Measurements from ENCODE around the gene ATP2A3. TPM values are rescaled to one million over a fixed set of nuclear protein-coding genes. Genes with fewer than 3 reads are reported as not detected.

The ATP2A3 gene
- total RNA-seq, 1 experiment from 2014 or later, result 13.3 TPM

DNA sequence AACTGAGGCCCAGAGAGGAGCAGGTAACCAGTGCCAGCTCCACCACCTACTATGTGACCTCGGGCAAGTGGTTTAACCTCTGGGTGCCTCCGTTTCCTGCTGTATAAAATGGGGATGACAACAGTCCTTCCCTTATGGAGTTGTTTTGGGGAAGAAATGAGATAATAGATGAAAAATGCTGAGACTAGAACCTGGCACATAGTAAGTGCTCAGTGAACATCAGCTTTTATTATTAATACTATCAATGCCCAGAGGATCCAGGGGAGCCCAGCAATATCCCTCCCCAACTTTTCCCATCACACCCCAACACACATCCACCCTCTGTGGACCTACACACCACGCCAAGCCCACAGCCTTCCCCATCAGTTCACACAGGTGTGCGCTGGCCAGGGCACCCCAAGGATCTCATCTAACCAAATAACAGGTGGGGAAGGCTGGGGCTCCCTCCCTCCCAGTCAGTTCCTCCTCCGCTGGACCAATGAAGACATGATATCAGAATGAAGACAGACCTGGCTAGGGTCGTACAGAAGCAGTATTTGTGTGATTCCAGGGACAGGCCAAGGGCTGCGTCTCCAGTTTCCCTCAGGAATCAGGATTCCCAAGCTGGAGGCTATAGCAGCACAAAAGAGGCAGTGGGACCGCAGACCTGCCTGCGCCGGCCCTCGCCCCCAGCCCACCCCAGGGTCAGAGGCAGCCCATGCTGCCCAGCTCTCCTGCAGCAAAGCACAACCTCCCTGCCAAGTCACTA, 1.8 kb downstream of the ATP2A3 start:
- peaks cover 3% of the 10 kb centered on the region for H3K23me2 ChIP-seq (ENCODE audit: insufficient read length, low read depth, low read length, poor library complexity, severe bottlenecking)
- H2AFZ ChIP-seq (ENCODE audit: low read length), result no peak overlapping the region
- no peak overlapping the region for H3K23ac ChIP-seq (ENCODE audit: insufficient read length, low read depth, low read length)
- no peak overlapping the region for H3K27ac ChIP-seq (ENCODE audit: insufficient read length, low read depth, low read length)
- Mint-ChIP-seq H3K36me3 (ENCODE audit: insufficient read depth in 1 of 3, low read depth in 3 of 3) (no peaks in the 10 kb centered on the region), H3K27me3 (ENCODE audit: low read depth) (peaks cover 32% of the 10 kb centered on the region), H3K27ac (no peak overlapping the region), H3K9me3 (no peaks in the 10 kb centered on the region), H3K4me1 (peaks cover 29 to 36% of the 10 kb centered on the region in 2 experiments), H3K4me3 (no peak overlapping the region)
- no peak overlapping the region for H3K56ac ChIP-seq (ENCODE audit: insufficient read length, low read depth, low read length)
- H4K8ac ChIP-seq (replicated peaks; ENCODE audit: insufficient read length, low read depth, low read length), result no peak overlapping the region
- H3K4me1 ChIP-seq (ENCODE audit: insufficient read depth, low read length), result peaks cover 3% of the 10 kb centered on the region; the same call in 1 of the 2 replicates
- no peak overlapping the region for H2AK5ac ChIP-seq (ENCODE audit: insufficient read length, low read length)
- H2BK20ac ChIP-seq (ENCODE audit: low read depth, low read length, poor library complexity, severe bottlenecking), result no peak overlapping the region
- no peak for DNase-seq
- no peaks in the 10 kb centered on the region for H3K79me1 ChIP-seq (ENCODE audit: insufficient read depth, low read depth, low read length, poor library complexity, severe bottlenecking)
- H2BK12ac ChIP-seq (ENCODE audit: insufficient read length, low read depth, low read length), result no peak overlapping the region
- no peak overlapping the region for H3K4me2 ChIP-seq (ENCODE audit: insufficient read depth, insufficient read length, low read length)
- no peak overlapping the region for H2BK15ac ChIP-seq (ENCODE audit: low read depth, low read length)
- TF ChIP-seq, protein P1, sequence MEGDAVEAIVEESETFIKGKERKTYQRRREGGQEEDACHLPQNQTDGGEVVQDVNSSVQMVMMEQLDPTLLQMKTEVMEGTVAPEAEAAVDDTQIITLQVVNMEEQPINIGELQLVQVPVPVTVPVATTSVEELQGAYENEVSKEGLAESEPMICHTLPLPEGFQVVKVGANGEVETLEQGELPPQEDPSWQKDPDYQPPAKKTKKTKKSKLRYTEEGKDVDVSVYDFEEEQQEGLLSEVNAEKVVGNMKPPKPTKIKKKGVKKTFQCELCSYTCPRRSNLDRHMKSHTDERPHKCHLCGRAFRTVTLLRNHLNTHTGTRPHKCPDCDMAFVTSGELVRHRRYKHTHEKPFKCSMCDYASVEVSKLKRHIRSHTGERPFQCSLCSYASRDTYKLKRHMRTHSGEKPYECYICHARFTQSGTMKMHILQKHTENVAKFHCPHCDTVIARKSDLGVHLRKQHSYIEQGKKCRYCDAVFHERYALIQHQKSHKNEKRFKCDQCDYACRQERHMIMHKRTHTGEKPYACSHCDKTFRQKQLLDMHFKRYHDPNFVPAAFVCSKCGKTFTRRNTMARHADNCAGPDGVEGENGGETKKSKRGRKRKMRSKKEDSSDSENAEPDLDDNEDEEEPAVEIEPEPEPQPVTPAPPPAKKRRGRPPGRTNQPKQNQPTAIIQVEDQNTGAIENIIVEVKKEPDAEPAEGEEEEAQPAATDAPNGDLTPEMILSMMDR (conservative IDR thresholded peaks at IDR 0.05), result no peak
- H3K4ac ChIP-seq (ENCODE audit: low read depth, low read length), result no peak overlapping the region
- no peaks in the 10 kb centered on the region for H3K79me2 ChIP-seq (ENCODE audit: insufficient read depth, low read length)
- H3K27me3 ChIP-seq (ENCODE audit: insufficient read depth, low read length), result no peaks in the 10 kb centered on the region; the same call in 1 of the 2 replicates
- no peak overlapping the region for H3K18ac ChIP-seq (ENCODE audit: insufficient read length, low read depth, low read length)
- no peaks in the 10 kb centered on the region for H3K9me3 ChIP-seq (ENCODE audit: control insufficient read depth, low read depth, low read length)
- no peak overlapping the region for H2BK5ac ChIP-seq (ENCODE audit: insufficient read length, low read length)
- H4K91ac ChIP-seq (ENCODE audit: insufficient read length, low read depth, low read length), result no peak overlapping the region
- H3K14ac ChIP-seq (ENCODE audit: insufficient read depth, low read length), result no peak overlapping the region
- H2BK120ac ChIP-seq (ENCODE audit: low read depth, low read length, poor library complexity, severe bottlenecking), result no peak overlapping the region
- no CpG with 5 or more reads among the region's 11 CpGs for WGBS (ENCODE audit: extremely low coverage, insufficient read length, low lambda C conversion rate)
- H4K5ac ChIP-seq (ENCODE audit: insufficient read length, low read depth, low read length), result no peak overlapping the region
- no peaks in the 10 kb centered on the region for H4K20me1 ChIP-seq (ENCODE audit: control insufficient read depth, insufficient read depth, insufficient read length)
- no peak overlapping the region for H3K9ac ChIP-seq (ENCODE audit: extremely low read depth, insufficient read length, low read length)
- H3T11ph ChIP-seq (ENCODE audit: low read length), result no peak overlapping the region

Data from H9 (cell line).